Activated CD8-positive, alpha-beta T cell treated with anti-CD3 and anti-CD28 coated beads for 36 hours (primary cell): ENCODE measurements around the gene CNIH3. TPM values are rescaled to one million over a fixed set of nuclear protein-coding genes. Genes with fewer than 3 reads are reported as not detected.

Source experiments
- ATAC-seq: fragments of 200-7000 bp; cut with Tn5 transposase; one replicate; pipeline ENCODE4 v1.10.0; 2021; ENCODE audit warnings: mild to moderate bottlenecking, moderate library complexity
- CTCF ChIA-PET: fragments of 350-600 bp; sonication (Branson Sonifier 250); formaldehyde crosslinking; loops from one replicate; lab custom pipeline; 2021; ENCODE audit warnings: antibody characterized with exemption; lab: Charles Lee
- POLR2A ChIA-PET: fragments of 350-600 bp; sonication (Branson Sonifier 250); formaldehyde crosslinking; loops from one replicate; lab custom pipeline; 2021; ENCODE audit warnings: antibody characterized with exemption; lab: Charles Lee
- DNase-seq: peaks from one replicate; pipeline ENCODE4 v3.0.0-alpha.2; 2020
- H3K27ac Mint-ChIP-seq: one replicate; pipeline ENCODE4 v1.8.0; 2021; ENCODE audit warnings: mild to moderate bottlenecking, mixed read lengths
- H3K27me3 Mint-ChIP-seq: one replicate; pipeline ENCODE4 v1.8.0; 2021; ENCODE audit warnings: mixed read lengths
- H3K36me3 Mint-ChIP-seq: one replicate; pipeline ENCODE4 v1.8.0; 2021; ENCODE audit warnings: low read depth, mixed read lengths
- H3K4me1 Mint-ChIP-seq: one replicate; pipeline ENCODE4 v1.8.0; 2021; ENCODE audit warnings: low read depth, mixed read lengths
- H3K4me3 Mint-ChIP-seq: one replicate; pipeline ENCODE4 v1.8.0; 2021; ENCODE audit warnings: mild to moderate bottlenecking, moderate library complexity, mixed read lengths
- H3K9me3 Mint-ChIP-seq: one replicate; pipeline ENCODE4 v1.8.0; 2021; ENCODE audit warnings: mixed read lengths
- intact Hi-C: fragments of 100-400 bp; cut with micrococcal nuclease; formaldehyde crosslinking; loops from one replicate; pipeline ENCODE4 v1.10.0; 2022
- total RNA-seq, 2 experiments: library from RNA; stranded (reverse); gene quantifications; one replicate each; pipeline ENCODE4 v1.2.3, GENCODE V29; 2021
- TF ChIP-seq, protein P1 (sequence below): fragments of 200-600 bp; IDR thresholded peaks from one replicate; pipeline ENCODE4 v1.8.0; 2022; ENCODE audit warnings: antibody characterized with exemption, mild to moderate bottlenecking

The CNIH3 gene
- total RNA-seq, 2 experiments from 2014 or later = 1.6 to 2.1 TPM

GRCh38 chr1:224734261-224734935 lies 118.3 kb downstream of the CNIH3 start:
- CTCF ChIA-PET = interaction anchor here (1.1 to 1.6 kb wide), 2 partner anchors 12 to 90 kb away, joined by 3 to 4 read pairs; no protein-coding TSS in a partner anchor
- H3K4me3 Mint-ChIP-seq = no peak overlapping the region

DNA sequence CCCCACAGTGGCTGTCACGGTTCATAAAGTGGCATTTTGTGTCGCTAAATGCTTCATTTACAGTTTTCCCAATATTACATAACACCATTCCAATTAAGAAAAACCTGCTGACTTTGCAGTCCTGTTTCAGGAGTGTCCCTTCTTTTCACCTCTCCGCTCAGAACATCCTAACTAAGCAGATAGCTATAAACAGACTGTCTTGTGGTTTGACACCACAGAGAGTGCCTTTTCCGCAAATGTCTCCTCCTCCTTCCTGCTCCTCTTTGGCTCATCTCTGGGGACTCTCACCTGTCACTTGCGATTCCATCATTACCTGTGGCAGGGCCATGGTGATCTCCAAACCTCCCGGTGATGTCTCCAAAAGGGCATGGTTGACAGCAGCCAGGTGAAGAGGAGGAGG lies 119.0 kb downstream of the CNIH3 start:
- Mint-ChIP-seq H3K27ac (no peak overlapping the region), H3K9me3 (no peaks in the 10 kb centered on the region), H3K36me3 (no peaks in the 10 kb centered on the region), H3K27me3 (no peaks in the 10 kb centered on the region), H3K4me3 (no peak overlapping the region), H3K4me1 (peaks cover 22% of the 10 kb centered on the region)
- ChIA-PET POLR2A (no interaction called here), CTCF (interaction anchor here (1.3 to 1.6 kb wide), 2 partner anchors 91 to 117 kb away, joined by 4 to 5 read pairs; no protein-coding TSS in a partner anchor)
- DNase-seq = peak; percentile 21
- ATAC-seq = peak; percentile 56
- intact Hi-C loops = no loop called here
- TF ChIP-seq, protein P1, sequence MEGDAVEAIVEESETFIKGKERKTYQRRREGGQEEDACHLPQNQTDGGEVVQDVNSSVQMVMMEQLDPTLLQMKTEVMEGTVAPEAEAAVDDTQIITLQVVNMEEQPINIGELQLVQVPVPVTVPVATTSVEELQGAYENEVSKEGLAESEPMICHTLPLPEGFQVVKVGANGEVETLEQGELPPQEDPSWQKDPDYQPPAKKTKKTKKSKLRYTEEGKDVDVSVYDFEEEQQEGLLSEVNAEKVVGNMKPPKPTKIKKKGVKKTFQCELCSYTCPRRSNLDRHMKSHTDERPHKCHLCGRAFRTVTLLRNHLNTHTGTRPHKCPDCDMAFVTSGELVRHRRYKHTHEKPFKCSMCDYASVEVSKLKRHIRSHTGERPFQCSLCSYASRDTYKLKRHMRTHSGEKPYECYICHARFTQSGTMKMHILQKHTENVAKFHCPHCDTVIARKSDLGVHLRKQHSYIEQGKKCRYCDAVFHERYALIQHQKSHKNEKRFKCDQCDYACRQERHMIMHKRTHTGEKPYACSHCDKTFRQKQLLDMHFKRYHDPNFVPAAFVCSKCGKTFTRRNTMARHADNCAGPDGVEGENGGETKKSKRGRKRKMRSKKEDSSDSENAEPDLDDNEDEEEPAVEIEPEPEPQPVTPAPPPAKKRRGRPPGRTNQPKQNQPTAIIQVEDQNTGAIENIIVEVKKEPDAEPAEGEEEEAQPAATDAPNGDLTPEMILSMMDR = no peak

More at GRCh38 chr1:224734261-224734935, 118.3 kb downstream of the CNIH3 start:
- H3K27me3 Mint-ChIP-seq = no peaks in the 10 kb centered on the region
- ATAC-seq (no peak), DNase-seq (no peak)
- POLR2A ChIA-PET = no interaction called here
- H3K36me3 Mint-ChIP-seq = no peaks in the 10 kb centered on the region
- TF ChIP-seq, protein P1 = no peak
- peaks cover 22% of the 10 kb centered on the region for H3K4me1 Mint-ChIP-seq
- H3K9me3 Mint-ChIP-seq = no peaks in the 10 kb centered on the region
- no peak overlapping the region for H3K27ac Mint-ChIP-seq
- intact Hi-C loops = no loop called here

DNA sequence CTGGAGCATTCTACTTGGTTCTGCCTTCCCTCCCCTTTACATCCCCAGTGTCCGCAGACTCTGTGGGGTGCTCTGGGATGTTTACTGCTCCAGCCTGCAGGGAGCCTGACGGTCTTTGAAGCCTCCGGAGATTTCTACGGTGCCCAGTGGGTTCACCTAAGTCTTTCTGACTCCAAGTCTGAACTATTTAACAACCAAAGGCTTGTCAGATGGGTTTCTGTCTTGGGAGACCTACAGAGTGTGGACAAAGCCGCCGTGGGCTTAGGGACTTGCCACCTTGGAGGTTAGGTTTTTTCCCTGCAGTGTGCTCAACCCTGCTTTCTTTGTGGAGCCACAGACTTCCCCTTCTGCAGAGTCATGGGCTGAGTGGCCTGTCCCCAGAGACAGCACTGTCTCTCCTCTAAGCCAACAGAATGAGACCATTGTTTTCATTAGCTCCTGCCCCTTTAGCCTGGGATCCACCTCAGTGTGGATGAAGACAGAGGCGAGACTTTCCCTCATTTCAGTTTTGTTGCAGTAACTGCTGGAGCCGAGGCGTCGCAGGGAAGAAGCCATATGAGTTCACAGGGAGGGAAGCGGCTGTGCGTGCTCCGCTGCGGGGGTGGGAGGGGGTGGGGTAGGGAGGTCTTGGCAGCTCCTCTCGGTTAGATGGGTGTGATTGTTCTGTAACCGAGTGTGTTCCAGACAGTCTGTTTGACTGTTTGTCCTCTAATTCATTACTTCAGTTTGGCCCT lies 120.7 kb downstream of the CNIH3 start:
- TF ChIP-seq, protein P1 = no peak
- no peak overlapping the region for H3K4me3 Mint-ChIP-seq
- no peaks in the 10 kb centered on the region for H3K36me3 Mint-ChIP-seq
- H3K27ac Mint-ChIP-seq = no peak overlapping the region
- CTCF ChIA-PET = no interaction called here
- H3K4me1 Mint-ChIP-seq = peaks cover 22% of the 10 kb centered on the region
- intact Hi-C loops = no loop called here
- DNase-seq (peak; percentile 20), ATAC-seq (peak; percentile 58)
- no peaks in the 10 kb centered on the region for H3K27me3 Mint-ChIP-seq
- POLR2A ChIA-PET = no interaction called here
- no peaks in the 10 kb centered on the region for H3K9me3 Mint-ChIP-seq

DNA sequence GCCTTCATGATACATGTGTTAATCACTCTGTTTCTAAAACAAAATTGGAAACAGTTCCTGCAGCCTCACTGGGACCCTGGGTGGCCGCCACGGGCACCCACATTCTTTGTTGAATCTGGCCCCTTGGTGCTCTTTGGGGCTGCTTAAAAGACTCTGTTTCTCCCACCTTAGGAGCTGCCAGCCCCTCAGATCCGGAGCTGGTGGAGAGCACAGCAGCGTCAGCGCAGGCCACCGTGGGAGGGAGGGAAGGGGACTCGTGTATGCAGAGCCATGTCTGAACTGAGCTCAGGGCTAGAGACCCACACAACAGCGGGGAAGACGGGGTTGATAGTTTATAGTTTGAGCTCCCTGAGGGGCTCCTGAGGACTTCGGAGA lies 121.2 kb downstream of the CNIH3 start:
- CTCF ChIA-PET = no interaction called here
- Mint-ChIP-seq H3K27me3 (no peaks in the 10 kb centered on the region), H3K36me3 (no peaks in the 10 kb centered on the region), H3K27ac (no peak overlapping the region), H3K4me3 (no peak overlapping the region), H3K9me3 (no peaks in the 10 kb centered on the region), H3K4me1 (peaks cover 22% of the 10 kb centered on the region)
- no peak for DNase-seq
- intact Hi-C loops = no loop called here
- no peak for ATAC-seq
- TF ChIP-seq, protein P1 = no peak
- POLR2A ChIA-PET = no interaction called here
